ENCODE measurements around the gene IFNL1.
"Not testable (repeated sequence)": the region's sequence is repeated elsewhere in the genome, so short reads cannot be mapped to it uniquely, and the experiment has no call there.

IFNL1 gene

DNA sequence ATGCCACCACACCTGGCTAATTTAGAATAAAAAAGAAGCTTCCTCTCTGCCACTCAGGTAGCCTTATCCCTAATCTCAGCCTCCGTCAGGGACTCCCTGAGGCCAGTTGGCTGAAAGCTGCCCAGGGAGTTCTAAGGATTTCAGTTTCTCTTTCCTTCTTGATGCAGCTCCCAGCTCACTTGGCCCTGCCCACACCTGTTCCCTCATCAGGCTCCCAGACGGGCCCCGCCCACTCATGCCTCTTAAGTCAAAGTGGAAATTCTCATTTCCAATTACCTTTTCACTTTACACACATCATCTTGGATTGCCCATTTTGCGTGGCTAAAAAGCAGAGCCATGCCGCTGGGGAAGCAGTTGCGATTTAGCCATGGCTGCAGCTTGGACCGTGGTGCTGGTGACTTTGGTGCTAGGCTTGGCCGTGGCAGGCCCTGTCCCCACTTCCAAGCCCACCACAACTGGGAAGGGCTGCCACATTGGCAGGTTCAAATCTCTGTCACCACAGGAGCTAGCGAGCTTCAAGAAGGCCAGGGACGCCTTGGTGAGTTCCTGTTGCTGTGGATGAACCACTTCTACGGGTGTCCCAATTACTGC lies at the start of gene IFNL1:
TSS of gene IFNL1 (plus strand) at position 353 of the 591 bp plus-strand sequence. CDS start at position 368, 15 bp downstream.
- DNase-seq (ENCODE audit: low read depth in 2 of 2) = no peak

DNA sequence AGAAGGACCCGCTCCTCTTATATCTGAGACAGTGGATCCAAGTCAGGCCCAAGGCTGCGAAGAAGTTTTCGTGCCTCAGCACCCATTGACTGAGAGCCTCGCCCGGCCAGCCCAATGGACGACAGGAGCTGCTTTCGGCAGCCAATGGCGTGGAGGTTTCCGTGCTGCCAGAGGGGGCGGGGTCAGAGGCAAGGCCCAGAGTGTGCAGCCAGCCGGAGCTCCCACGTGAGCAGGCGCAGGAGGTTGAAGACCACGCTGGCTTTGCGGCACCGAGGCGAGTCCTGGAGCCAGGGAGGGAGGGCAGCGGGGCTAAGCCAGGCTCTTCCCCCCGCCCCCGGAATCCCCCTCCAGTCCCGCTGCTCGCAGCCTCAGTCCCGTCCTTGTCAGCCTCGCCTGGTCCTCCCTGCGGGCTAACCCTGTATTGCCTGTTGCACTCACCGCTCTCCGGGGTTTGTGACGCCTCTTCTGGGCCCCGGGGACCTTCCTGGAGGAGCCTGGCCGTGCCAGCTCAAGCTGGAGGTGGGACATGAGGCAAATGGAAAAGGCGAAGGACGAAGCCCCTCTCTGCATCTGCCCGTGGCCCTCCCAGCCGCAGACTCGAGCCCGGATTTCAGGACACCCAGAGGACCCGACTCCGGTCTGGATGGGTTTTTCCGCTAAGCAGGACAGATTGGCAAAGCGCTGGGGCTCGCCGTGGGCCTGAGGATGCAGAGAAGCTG lies 49.1 kb upstream of the IFNL1 start:
- no peak for DNase-seq (ENCODE audit: low read depth in 2 of 2)

DNA sequence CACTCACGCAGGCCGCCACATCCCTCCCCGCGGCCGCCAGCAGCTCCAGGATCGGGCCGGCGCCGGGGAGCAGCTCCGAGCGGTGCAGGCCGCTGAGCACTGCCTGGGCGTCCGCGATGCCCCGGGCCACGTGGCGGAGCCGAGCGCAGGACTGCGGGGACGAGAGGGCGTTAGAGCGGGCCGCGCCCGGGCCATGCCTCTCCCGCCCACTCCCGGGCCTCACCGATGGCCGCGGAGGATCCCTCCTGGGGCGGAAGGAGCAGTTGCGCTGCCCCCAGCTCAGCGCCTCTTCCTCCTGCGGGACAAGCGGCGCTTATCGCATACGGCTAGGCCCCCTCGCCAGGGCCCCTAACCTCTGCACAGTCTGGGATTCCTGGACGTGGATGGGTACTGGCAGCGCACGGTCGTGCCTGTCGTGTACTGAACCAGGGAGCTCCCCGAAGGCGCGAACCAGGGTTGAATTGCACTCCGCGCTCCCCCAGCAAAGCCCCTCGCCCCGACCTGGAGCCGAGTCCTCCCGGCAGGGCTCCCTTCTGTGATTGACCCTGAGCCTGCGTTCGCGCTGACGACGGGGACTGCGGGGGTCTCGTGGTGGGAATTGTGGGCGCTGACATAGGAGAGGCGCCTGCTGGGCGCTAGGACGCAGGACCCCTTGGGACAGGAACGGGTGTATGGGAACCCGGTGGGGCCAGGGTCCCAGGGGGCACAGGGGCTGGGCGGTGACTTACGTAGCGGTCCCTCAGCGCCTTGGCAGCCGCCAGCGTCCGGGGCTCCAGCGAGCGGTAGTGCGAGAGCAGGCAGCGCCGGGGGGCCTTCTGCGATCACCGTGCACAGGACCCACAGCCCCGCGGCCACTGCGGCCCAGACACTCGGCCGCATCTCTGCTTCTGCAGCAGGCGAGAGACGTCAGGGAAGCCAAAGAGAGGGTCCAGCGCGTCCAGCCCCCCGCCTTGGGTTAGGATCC lies 48.2 kb upstream of the IFNL1 start:
- no peak for DNase-seq (ENCODE audit: low read depth in 2 of 2)

- DNase-seq (ENCODE audit: low read depth in 2 of 2) = no peak
These were observed 47.4 kb upstream of the IFNL1 start, which contains the start of gene IFNL4 for GRCh38 chr19:39248806-39249205. Gene IFNL4, minus strand, starts transcription at chr19:39248856.

- DNase-seq (ENCODE audit: low read depth in 2 of 2) = no peak
These were observed 45.1 kb upstream of the IFNL1 start for GRCh38 chr19:39251081-39251480.

GRCh38 chr19:39251846-39252245 lies 44.4 kb upstream of the IFNL1 start:
- DNase-seq (ENCODE audit: low read depth in 2 of 2) = no peak

DNA sequence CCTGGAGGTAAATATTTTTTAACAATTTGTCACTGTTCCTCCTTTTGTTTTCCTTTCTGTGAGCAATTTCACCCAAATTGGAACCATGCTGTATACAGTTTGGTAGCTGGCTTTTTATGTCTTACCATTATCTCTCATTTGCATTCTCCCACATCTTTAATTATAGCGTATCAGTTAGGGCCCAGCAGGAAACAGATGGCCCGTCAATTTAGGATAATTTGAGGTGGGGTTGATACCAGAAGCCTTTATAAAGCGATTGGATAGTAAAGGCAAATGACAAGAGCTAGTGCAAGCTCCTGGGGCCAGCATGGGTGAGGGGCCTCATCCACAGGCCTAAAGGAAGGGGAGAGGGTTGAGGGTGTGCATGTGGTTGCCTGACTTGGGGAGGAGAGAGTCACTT lies 43.7 kb upstream of the IFNL1 start:
- no peak for DNase-seq (ENCODE audit: low read depth in 2 of 2)

GRCh38 chr19:39253374-39254149 lies 42.6 kb upstream of the IFNL1 start:
- no peak for DNase-seq (ENCODE audit: low read depth in 2 of 2)

DNA sequence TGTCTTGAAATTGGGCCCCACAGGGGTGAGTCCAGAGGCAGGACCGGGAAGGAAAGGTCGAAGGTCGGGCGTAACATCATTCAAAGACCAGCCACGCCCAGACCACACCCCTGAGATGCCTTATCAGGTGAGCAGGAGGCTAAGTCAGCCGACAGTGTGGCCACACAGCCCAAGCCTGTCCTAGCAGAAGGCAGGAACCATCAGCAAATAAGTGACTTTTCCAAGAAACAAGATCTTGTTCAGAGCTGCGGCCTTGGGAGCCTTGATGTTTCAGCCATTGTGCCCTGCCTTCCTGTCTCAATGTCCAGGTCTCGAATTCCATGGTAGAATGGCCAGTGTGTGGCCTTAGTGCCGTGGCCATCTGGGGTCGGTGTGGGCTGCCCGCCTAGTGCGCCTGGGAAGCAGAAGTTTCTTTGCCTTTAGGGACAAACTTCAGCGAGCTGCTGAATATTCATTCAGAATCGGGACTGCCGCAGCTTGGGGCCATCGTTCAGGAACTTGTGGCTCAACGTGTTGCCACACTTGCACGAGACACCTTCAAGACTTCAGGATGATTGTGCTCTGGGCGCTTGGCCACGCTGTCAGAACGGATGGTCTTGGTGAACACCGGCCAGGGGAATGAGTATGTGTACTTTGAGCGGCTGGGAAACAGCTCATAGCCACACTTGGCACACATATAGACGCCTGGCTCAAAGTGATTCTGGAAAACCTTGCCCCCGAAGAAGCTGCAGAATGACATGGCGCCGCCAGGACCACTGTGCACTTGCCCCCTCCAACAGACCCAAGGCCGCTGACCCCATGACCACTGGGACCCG lies 41.5 kb upstream of the IFNL1 start:
- no peak for DNase-seq (ENCODE audit: low read depth in 2 of 2)

DNA sequence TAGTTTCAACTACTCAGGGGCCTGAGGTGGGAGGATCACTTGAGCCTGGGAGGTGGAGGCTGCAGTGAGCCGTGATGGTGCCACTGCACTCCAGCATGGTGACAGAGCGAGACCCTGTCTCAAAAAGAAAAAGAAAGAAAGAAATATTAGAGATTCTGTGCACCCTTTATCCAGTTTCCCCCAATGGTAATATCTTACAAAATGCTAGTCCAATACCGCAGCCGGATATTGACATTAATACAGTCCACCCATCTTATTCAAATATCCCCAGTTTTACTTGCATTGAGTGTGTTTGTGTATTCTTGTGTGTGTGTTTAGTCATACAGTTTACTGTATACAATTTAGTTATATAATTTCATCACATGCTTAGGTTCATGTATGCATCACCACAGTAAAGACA lies 39.0 kb upstream of the IFNL1 start:
- DNase-seq (ENCODE audit: low read depth in 2 of 2) = no peak

GRCh38 chr19:39261704-39262103 lies 34.5 kb upstream of the IFNL1 start:
- no peak for DNase-seq (ENCODE audit: low read depth in 2 of 2)

DNA sequence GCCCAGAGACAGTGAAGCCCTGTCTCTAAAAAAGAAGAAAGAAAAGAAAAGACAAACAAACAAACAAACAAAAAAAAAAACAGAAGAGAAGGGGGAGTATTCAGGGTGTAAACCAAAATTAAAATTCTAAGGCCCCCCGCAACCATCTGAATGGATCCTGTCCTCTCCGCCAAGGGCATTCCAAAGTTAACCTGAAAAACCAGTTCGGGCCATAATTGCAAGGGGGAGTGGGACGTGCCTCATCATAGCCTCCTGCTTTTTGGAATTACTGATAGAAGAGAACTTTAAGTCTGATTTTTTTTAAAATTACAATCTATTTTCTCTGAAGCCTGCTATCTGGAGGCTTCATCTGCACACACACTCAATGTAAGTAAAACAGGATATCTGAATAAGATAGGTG lies 33.7 kb upstream of the IFNL1 start:
- no peak for DNase-seq (ENCODE audit: low read depth in 2 of 2)

DNA sequence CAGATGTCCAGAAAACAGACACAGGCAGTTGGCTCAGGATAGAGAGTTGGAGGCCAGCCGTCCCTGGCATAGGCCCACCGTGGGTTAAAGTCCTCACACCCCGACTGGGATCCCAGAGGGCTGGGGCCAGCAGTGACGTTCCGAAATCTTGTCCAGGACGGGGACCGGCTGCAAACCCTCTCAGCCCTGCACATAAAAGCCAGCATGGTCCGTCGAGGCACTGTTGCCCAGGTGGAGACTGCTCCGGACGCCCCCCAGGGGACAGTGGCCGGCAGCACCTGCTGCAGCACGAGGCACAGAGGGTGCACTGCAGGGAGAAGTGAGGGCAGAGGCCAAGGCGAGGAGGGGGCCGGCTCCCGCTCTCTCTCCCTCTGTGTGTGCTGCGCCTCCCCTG lies 32.3 kb upstream of the IFNL1 start:
- DNase-seq (ENCODE audit: low read depth in 2 of 2) = no peak

DNA sequence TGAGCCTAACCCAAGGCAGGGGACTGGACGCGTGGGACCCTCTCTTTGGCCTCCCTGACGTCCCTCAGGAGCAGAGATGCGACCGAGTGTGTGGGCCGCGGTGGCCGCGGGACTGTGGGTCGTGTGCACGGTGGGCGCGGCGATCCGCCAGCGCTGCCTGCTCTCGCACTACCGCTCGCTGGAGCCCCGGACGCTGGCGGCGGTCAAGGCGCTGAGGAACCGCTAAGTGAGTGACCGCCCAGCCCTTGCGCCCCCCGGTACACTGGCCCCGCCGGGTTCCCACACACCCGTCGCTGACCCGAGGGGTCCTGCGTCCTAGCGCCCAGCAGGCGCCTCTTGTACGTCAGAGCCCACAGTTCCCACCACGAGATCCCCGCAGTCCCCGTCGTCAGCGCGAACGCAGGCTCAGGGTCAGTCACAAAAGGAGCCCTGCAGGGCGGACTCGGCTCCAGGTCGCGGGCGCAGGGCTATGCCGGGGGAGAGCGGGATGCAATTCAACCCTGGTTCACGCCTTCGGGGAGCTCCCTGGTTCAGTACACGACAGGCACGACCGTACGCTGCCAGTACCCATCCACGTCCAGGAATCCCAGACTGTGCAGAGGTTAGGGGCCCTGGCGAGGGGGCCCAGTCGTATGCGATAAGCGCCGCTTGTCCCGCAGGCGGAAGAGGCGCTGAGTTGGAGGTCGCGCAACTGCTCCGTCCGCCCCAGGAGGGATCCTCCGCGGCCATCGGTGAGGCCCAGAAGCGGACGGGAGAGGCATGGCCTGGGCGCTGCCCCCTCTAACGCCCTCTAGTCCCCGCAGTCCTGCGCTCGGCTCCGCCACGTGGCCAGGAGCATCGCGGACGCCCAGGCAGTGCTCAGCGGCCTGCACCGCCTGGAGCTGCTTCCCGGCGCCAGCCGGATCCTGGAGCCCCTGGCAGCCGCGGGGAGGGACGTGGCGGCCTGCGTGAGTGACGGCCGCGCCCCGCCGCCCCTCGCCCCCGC lies 31.6 kb upstream of the IFNL1 start:
- DNase-seq (ENCODE audit: low read depth in 2 of 2) = no peak

DNA sequence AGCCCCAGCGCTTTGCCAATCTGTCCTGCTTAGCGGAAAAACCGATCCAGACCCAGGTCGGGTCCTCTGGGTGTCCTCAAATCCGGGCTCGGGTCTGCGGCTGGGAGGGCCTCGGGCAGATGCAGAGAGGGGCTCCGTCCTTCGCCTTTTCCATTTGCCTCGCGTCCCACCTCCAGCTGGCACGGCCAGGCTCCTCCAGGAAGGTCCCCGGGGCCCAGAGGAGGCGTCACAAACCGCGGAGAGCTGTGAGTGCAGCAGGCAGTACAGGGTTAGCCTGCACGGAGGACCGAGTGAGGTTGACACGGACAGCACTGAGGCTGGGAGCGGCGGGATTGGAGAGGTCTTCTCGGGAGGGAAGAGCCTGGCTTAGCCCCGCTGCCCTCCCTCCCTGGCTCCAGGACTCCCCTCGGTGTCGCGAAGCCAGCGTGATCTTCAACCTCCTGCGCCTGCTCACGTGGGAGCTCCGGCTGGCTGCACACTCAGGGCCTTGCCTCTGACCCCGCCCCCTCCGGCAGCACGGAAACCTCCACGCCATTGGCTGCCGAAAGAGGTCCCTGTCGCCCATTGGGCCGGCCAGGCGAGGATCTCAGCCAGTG lies 30.8 kb upstream of the IFNL1 start:
- DNase-seq (ENCODE audit: low read depth in 2 of 2) = no peak

DNA sequence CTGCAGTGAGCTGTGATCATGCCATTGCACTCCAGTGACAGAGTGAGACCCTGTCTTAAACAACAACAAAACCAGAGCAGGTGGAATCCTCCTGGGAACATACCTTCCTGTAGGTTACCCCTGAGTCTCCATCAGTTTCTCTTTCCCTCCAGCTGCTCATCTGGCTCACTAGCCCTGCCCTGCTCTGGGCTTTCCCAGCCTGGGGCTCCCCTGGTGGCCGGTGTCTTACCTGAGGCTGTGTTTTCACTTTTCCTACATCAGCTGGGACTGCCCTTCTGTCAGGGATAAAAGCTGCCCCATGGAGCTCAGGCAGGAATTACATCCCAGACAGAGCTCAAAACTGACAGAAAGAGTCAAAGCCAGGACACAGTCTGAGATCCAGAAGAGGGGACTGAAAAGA lies 28.1 kb upstream of the IFNL1 start, which contains the start of gene IFNL2:
TSS of gene IFNL2 (plus strand) at position 312 of the 400 bp plus-strand sequence. CDS start 173 bp downstream, outside the sequence.
- not testable (repeated sequence) for DNase-seq (ENCODE audit: low read depth in 2 of 2)

DNA sequence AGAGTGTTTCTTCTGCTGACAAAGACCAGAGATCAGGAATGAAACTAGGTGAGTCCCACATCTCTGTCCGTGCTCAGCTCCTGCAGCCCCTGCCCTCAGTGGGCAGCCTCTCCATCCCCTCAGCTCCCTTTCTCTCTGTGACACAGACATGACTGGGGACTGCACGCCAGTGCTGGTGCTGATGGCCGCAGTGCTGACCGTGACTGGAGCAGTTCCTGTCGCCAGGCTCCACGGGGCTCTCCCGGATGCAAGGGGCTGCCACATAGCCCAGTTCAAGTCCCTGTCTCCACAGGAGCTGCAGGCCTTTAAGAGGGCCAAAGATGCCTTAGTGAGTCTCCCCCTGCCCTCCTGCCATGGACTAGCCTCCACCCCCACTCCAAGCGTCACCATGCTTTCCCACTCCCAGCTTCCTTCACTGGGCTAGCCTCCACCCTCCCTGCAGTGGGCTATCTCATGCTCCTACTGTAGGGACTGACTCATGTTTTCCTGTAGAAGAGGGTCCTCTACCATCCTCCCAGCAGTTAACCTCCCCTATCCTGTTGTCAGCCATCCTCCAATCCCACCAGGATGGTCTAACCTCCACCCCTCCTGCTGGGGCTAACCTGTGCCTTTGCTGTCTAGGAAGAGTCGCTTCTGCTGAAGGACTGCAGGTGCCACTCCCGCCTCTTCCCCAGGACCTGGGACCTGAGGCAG lies 27.5 kb upstream of the IFNL1 start:
- DNase-seq (ENCODE audit: low read depth in 2 of 2) = not testable (repeated sequence)

- not testable (repeated sequence) for DNase-seq (ENCODE audit: low read depth in 2 of 2)
These were observed 26.8 kb upstream of the IFNL1 start for GRCh38 chr19:39269369-39269768.

Data from stimulated activated CD8-positive, alpha-beta memory T cell treated with anti-CD3 and anti-CD28 coated beads, Interleukin-2, amount 100 ng/mL, for 1 hour (primary cell).